GM12801 (cell line): ENCODE data around the gene DGKH.

ENCODE experiments used
- CTCF ChIP-seq: IDR thresholded peaks from one replicate; pipeline ENCODE4 v1.5.1; 2011; ENCODE audit warnings: control low read depth; ENCODE audit not compliant: insufficient read length; ENCODE audit errors: extremely low read depth

DGKH gene

DNA sequence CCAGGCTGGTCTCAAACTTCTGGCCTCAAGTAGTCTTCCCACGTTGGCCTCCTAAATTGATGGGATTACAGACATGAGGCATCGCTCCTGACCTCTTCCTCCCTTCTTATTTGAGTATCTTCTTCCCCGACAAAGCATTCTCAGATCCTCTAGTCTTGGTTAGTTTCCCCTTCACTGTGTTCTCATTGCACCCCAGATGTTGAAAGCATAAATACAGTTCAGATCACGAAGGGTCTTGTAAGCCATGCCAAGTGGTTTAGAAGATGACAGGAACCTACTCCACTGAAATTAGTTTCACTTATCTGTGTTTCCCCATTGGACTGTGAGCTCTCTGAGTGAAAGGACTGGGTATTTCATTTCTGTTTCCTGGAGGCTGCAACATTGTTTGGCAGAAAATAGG is 100.7 kb downstream of the DGKH start:
- TF ChIP-seq CTCF, result no peak

DNA sequence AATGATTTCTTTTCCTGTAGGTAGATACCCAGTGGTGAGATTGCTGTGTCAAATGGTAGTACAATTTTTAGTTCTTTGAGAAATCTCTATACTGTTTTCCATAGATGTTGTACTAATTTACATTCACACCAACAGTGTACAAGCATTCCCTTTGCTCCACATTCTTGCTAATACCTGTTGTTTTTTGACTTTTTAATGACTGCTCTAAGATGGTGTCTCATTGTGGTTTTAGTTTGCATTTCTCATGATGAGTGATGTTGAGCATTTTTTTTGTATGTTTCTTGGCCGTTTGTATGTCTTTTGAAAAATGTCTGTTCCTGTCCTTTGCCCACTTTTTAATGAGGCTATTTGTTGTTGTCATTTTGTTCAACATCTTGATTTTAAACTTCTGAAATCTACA is 103.3 kb downstream of the DGKH start:
- TF ChIP-seq CTCF, result no peak

- TF ChIP-seq CTCF, result no peak
Observed at GRCh38 chr13:42152495-42152894, 104.0 kb downstream of the DGKH start.

- no peak for TF ChIP-seq CTCF
Observed at GRCh38 chr13:42153199-42154113, 105.0 kb downstream of the DGKH start.

DNA sequence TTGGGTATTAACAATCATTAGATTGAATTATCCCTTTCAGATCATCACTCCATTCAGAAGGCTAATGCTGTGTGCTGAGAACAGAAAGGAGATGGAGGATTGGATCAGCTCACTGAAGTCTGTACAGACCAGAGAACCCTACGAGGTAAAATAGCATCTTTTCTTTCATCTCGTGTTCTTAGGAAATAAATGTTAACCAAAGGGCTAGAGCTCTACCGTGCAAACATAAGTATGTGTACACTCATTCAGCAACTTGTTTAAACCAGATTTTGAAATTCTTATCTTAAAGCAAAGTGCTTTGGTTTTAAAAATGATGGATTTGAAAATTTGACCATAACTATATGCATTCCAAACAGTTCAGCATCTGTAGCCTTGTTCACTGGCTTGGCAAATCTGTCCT is 106.8 kb downstream of the DGKH start:
- TF ChIP-seq CTCF, result no peak

DNA sequence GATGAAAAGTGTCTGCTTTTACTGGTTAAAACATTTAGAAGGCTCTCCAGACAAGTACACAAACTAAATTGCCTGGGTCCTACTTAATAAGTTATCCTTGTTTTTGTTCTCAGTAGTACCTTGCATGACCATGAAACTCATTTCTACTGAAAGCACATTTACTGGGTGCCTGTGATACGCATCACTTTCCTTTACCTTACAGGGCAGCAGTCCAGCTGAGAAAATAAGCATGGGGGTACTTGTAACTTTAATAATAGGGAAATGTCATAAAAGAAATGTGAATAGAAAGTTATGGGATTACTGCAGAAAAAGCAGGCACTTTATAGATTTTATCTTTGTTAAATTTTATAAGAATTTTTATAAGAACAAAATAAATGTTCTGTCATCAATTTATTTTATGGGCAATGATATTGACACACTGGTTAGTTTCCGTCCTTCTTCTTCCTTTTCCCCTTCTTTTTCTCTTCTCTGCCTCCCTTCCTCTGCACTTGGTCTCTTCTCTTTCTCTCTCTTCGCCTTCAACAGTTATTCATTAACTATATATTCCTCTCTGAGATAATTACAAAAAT is 116.2 kb downstream of the DGKH start:
- TF ChIP-seq CTCF, result no peak

- TF ChIP-seq CTCF, result no peak
Observed at GRCh38 chr13:42168496-42168895, 120.0 kb downstream of the DGKH start.
